Sigmoid colon (tissue), 7 donors: Measurements from ENCODE around the gene CTBS. TPM values are rescaled to one million over a fixed set of nuclear protein-coding genes. Genes with fewer than 3 reads are reported as not detected.

ENCODE experiments used
- DNase-seq: peaks from one replicate; pipeline ENCODE4 v3.0.0-alpha.2; 2019
- H3K27ac ChIP-seq, 4 donors: fragments of 200-600 bp; sonication (generic); one replicate each; pipeline ENCODE4 v1.5.1; 2016 to 2019; ENCODE audit warnings: mild to moderate bottlenecking in 1 of 4
- H3K27me3 ChIP-seq, 3 donors: fragments of 200-600 bp; sonication (generic); one replicate each; pipeline ENCODE4 v1.5.1; 2019; ENCODE audit warnings: mild to moderate bottlenecking in 1 of 3
- H3K36me3 ChIP-seq, 4 donors: fragments of 200-600 bp; sonication (generic); one replicate each; pipeline ENCODE4 v1.5.1; 2016 to 2019
- H3K4me1 ChIP-seq, 4 donors: fragments of 200-600 bp; sonication (generic); one replicate each; pipeline ENCODE4 v1.5.1; 2017 to 2019
- H3K4me3 ChIP-seq, 4 donors: fragments of 200-600 bp; sonication (generic); one replicate each; pipeline ENCODE4 v1.5.1; 2017 to 2019; ENCODE audit warnings: mild to moderate bottlenecking in 2 of 4, moderate library complexity in 1 of 4
- H3K9me3 ChIP-seq, 4 donors: fragments of 200-600 bp in 3 of 4; sonication (generic) in 3 of 4; one replicate each; pipeline versions ENCODE4 v1.5.1 to v1.6.1; 2013 to 2019
- CTCF ChIP-seq, 4 experiments: fragments of 450-650 bp in 3 of 4; fragments of 200-600 bp in 1 of 4; IDR thresholded peaks; one replicate each; pipeline ENCODE4 v1.5.1; 2016 to 2019; ENCODE audit warnings: antibody characterized with exemption in 4 of 4, mild to moderate bottlenecking in 3 of 4, moderate library complexity in 2 of 4
- EP300 ChIP-seq, 4 donors: sonication (generic); formaldehyde crosslinking; IDR thresholded peaks; one replicate each; pipeline ENCODE4 v1.6.1; 2017; ENCODE audit warnings: antibody characterized with exemption in 4 of 4
- POLR2A ChIP-seq, 2 donors: fragments of 450-650 bp; IDR thresholded peaks; one replicate each; pipeline ENCODE4 v1.6.1; 2016; ENCODE audit warnings: antibody characterized with exemption in 2 of 2, mild to moderate bottlenecking in 2 of 2, moderate library complexity in 2 of 2
- POLR2AphosphoS5 ChIP-seq, 4 donors: sonication (generic); formaldehyde crosslinking; IDR thresholded peaks; one replicate each; pipeline ENCODE4 v1.6.1; 2017; ENCODE audit warnings: antibody characterized with exemption in 4 of 4
- WGBS, 2 donors: extraction: QIAGEN DNeasy Blood & Tissue Kit; methylation state at CpG; one replicate each; pipeline ENCODE4 v1.1.7; 2013; 5-methylcytosine and 5-hydroxymethylcytosine counted together
- intact Hi-C: fragments of 100-400 bp; cut with DNase I; formaldehyde crosslinking; loops from one replicate; pipeline ENCODE4 v1.15.1; 2023
- polyA plus RNA-seq, 3 donors: library from polyadenylated mRNA; stranded (reverse); fragments of 200-250 nt; gene quantifications; one replicate each; pipeline ENCODE4 v1.2.3, GENCODE V29; 2013
- total RNA-seq, 4 donors: library from RNA; depleted of rRNA; stranded (reverse); fragments of >200 nt; gene quantifications; one replicate each; pipeline ENCODE4 v1.1.0, GENCODE V29; 2016
- donor health status: healthy with polysubstance abuse.
- donor health status: Bipolar disorder and iron deficiency.
- donor health status: healthy.

The CTBS gene
- total and polyA plus RNA-seq, 7 donors, result 8.3 to 20.1 (median 12.6) TPM

DNA sequence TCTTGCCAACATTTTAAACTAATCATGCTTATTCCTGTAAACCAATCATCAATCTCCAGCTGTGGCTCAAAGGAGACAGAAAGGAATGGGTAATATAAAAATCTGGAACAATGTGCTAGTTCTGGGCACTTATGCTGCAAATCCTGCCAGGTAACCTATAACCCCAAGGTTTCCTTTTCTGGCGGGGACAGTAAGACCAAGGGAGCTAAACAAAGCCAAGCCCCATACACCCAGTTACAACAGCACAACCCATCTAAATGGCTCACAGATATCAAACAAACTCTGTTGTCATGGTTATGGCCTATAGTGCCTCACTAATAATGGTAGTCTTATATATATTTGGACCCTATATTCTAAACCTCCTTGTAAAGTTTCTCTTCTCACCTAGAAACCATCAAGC, 36.9 kb upstream of the CTBS start:
- no peaks in the 10 kb centered on the region for H3K36me3 ChIP-seq
- H3K27ac ChIP-seq, result peak overlapping the region in 1 of 4 donors; percentile 7
- H3K4me1 ChIP-seq, result peaks cover 0 to 14% (median 0%) of the 10 kb centered on the region in 4 donors
- TF ChIP-seq CTCF (IDR thresholded peaks at IDR 0.05) (no peak), POLR2A (IDR thresholded peaks at IDR 0.05) (no peak), EP300 (IDR thresholded peaks at IDR 0.05) (no peak)
- no peak for DNase-seq
- intact Hi-C loops, result no loop called here
- H3K9me3 ChIP-seq, result peaks cover 0 to 9% (median 0%) of the 10 kb centered on the region in 4 donors
- 48 to 93% methylated on average over 1 of the region's 1 CpG for WGBS, 2 donors
- no peaks in the 10 kb centered on the region for H3K27me3 ChIP-seq
- H3K4me3 ChIP-seq, result no peak overlapping the region

GRCh38 chr1:84606977-84607376, 32.7 kb upstream of the CTBS start:
- DNase-seq, result no peak
- Histone ChIP-seq H3K4me3 (no peak overlapping the region), H3K9me3 (peaks cover 0 to 12% (median 0%) of the 10 kb centered on the region in 4 donors), H3K27me3 (no peaks in the 10 kb centered on the region), H3K36me3 (no peaks in the 10 kb centered on the region), H3K27ac (no peak overlapping the region), H3K4me1 (peaks cover 0 to 30% (median 19%) of the 10 kb centered on the region in 4 donors)
- 46 to 78% methylated on average over 5 of the region's 5 CpGs for WGBS, 2 donors
- intact Hi-C loops, result loop anchor here (10.0 kb wide), 2 partner anchors 532 to 672 kb away; no protein-coding TSS in a partner anchor
- TF ChIP-seq EP300 (IDR thresholded peaks at IDR 0.05) (no peak), POLR2AphosphoS5 (IDR thresholded peaks at IDR 0.05) (no peak), POLR2A (IDR thresholded peaks at IDR 0.05) (no peak)

GRCh38 chr1:84605157-84605556, 30.9 kb upstream of the CTBS start:
- no peak for DNase-seq
- Histone ChIP-seq H3K4me3 (no peak overlapping the region), H3K27ac (peak overlapping the region in 3 of 4 donors; percentile 74 to 82 (median 77)), H3K27me3 (no peaks in the 10 kb centered on the region), H3K9me3 (peaks cover 0 to 12% (median 0%) of the 10 kb centered on the region in 4 donors), H3K36me3 (no peaks in the 10 kb centered on the region), H3K4me1 (peaks cover 0 to 25% (median 19%) of the 10 kb centered on the region in 4 donors)
- TF ChIP-seq POLR2A (IDR thresholded peaks at IDR 0.05) (no peak), EP300 (IDR thresholded peaks at IDR 0.05) (no peak), POLR2AphosphoS5 (IDR thresholded peaks at IDR 0.05) (no peak), CTCF (IDR thresholded peaks at IDR 0.05) (no peak)
- WGBS, 2 donors, result 91 to 97% methylated on average over 1 of the region's 1 CpG
- intact Hi-C loops, result loop anchor here (1.0 to 10.0 kb wide), 4 partner anchors 126 to 670 kb away; partner anchors contain the start of gene RPF1

GRCh38 chr1:84603941-84604830, 29.9 kb upstream of the CTBS start:
- peak; percentile 78 for DNase-seq
- peaks cover 0 to 12% (median 0%) of the 10 kb centered on the region in 4 donors for H3K9me3 ChIP-seq
- no peaks in the 10 kb centered on the region for H3K27me3 ChIP-seq
- no peak for TF ChIP-seq EP300 (IDR thresholded peaks at IDR 0.05)
- peak in 3 of 4 donors; percentile 42 to 51 (median 49) for TF ChIP-seq POLR2AphosphoS5 (IDR thresholded peaks at IDR 0.05)
- TF ChIP-seq CTCF (IDR thresholded peaks at IDR 0.05), result peak; percentile 69 to 82 (median 79)
- TF ChIP-seq POLR2A (IDR thresholded peaks at IDR 0.05), result no peak
- H3K27ac ChIP-seq, result peak overlapping the region; percentile 61 to 82 (median 76)
- H3K4me1 ChIP-seq, result peaks cover 0 to 32% (median 19%) of the 10 kb centered on the region in 4 donors
- 65 to 76% methylated on average over 15 of the region's 15 CpGs for WGBS, 2 donors
- intact Hi-C loops, result loop anchor here (1.0 to 10.0 kb wide), 5 partner anchors 29 to 669 kb away; partner anchors contain the start of gene RPF1
- peak overlapping the region; percentile 15 to 42 (median 38) for H3K4me3 ChIP-seq
- no peaks in the 10 kb centered on the region for H3K36me3 ChIP-seq

DNA sequence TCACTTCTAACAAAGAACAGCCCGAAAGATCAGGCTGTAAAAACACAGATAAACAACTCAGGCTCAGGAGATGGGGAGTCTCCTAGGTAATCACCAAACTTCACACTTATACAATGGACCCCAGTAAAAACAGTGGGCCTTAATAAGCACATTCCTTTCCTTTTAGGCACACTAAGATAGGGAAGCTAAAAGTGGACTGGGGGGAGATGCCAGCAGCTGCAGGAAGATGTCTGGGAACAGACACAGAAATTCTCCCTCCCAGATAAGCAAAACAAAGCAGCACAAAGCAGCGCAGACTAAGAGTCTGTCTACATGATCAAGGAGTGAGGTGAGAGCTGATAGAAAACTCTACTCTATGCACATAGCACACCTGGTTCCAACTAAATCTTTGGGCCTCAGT, 29.0 kb upstream of the CTBS start:
- 64 to 68% methylated on average over 2 of the region's 2 CpGs for WGBS, 2 donors
- Histone ChIP-seq H3K4me3 (peak overlapping the region in 3 of 4 donors; percentile 37 to 42 (median 38)), H3K36me3 (no peaks in the 10 kb centered on the region), H3K27ac (peak overlapping the region; percentile 61 to 82 (median 76)), H3K9me3 (peaks cover 0 to 12% (median 0%) of the 10 kb centered on the region in 4 donors), H3K27me3 (no peaks in the 10 kb centered on the region), H3K4me1 (peaks cover 0 to 41% (median 26%) of the 10 kb centered on the region in 4 donors)
- no peak for TF ChIP-seq CTCF (IDR thresholded peaks at IDR 0.05)
- TF ChIP-seq EP300 (IDR thresholded peaks at IDR 0.05), result no peak
- no peak for TF ChIP-seq POLR2AphosphoS5 (IDR thresholded peaks at IDR 0.05)
- no peak for DNase-seq
- intact Hi-C loops, result loop anchor here (10.0 kb wide), 2 partner anchors 528 to 668 kb away; no protein-coding TSS in a partner anchor
